C4-2B (cell line): ENCODE data around the gene MSI2.

Experiments
- CTCF ChIP-seq: fragments of 450-650 bp; conservative IDR thresholded peaks from 2 replicates; pipeline ENCODE4 v1.5.1; 2017; ENCODE audit warnings: mild to moderate bottlenecking
- ZFX ChIP-seq: fragments of 450-650 bp; IDR thresholded peaks from 2 replicates; pipeline ENCODE4 v1.6.1; 2017

- TF ChIP-seq CTCF (no peak), ZFX (no peak)
Observed at GRCh38 chr17:57622306-57622682, 366.0 kb downstream of the MSI2 start.
